T-helper 17 cell (primary cell): ENCODE measurements around the gene GRWD1. TPM values are rescaled to one million over a fixed set of nuclear protein-coding genes. Genes with fewer than 3 reads are reported as not detected.

Experiments
- ATAC-seq: fragments of 150-1000 bp; cut with Tn5 transposase; 2 replicates; pipeline ENCODE4 v1.10.0; 2021; ENCODE audit warnings: mild to moderate bottlenecking, moderate library complexity
- DNase-seq, 3 donors: peaks; one replicate each; pipeline versions ENCODE4 v3.0.0 to v3.0.0-alpha.2; 2020 to 2021
- H3K9me3 ChIP-seq: one replicate; pipeline ENCODE4 v1.7.0; 2013; ENCODE audit warnings: low read length, mild to moderate bottlenecking; ENCODE audit not compliant: control insufficient read depth, poor library complexity, severe bottlenecking
- H3K27ac Mint-ChIP-seq: one replicate; pipeline ENCODE4 v1.8.0; 2022; ENCODE audit warnings: mild to moderate bottlenecking, moderate library complexity, mixed read lengths
- H3K27me3 Mint-ChIP-seq: one replicate; pipeline ENCODE4 v1.8.0; 2022; ENCODE audit warnings: mixed read lengths
- H3K36me3 Mint-ChIP-seq: one replicate; pipeline ENCODE4 v1.8.0; 2022; ENCODE audit warnings: low read depth, mixed read lengths
- H3K4me1 Mint-ChIP-seq: one replicate; pipeline ENCODE4 v1.8.0; 2022; ENCODE audit warnings: mild to moderate bottlenecking, mixed read lengths
- H3K4me3 Mint-ChIP-seq: one replicate; pipeline ENCODE4 v1.8.0; 2022; ENCODE audit warnings: mild to moderate bottlenecking, moderate library complexity, mixed read lengths
- total RNA-seq, 4 donors: library from RNA in 2 of 4; stranded (reverse) in 2 of 4; gene quantifications; one replicate each; pipeline ENCODE4 v1.2.3 and lab custom pipeline; 2022 to 2026

GRWD1 gene
- total RNA-seq, 2 donors from 2014 or later = 32.5 TPM

DNA sequence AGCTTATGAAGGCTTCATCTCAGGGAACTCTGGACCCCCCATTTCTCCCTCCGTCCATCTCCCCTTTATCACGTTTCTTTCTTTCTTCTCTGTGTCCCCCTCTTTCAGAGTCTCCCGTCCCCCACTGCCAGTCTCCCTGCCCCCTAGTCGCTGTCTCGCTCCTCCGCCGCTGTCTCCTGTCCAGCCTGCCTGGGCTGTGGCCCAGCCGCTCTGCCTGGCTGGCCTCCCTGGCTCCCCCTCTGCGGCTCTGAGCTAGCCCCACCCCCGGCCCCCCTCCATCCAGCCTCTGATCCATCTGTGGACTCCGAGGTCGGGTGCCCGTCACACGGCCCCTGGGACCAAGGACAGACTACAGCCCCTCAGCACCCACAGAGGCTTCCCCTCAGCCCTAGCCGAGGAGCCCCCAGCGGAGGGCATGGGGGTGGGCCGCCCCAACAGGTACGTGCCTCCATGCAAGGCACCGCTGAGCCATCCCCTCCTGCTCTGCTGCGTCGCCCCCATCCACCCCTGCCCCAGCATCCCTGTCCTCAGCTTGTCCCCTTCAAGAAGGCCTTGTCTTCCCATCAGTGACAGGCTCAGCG is 8.5 kb downstream of the GRWD1 start:
- no peaks in the 10 kb centered on the region for H3K9me3 ChIP-seq
- Mint-ChIP-seq H3K27ac (peak overlapping the region; percentile 51), H3K36me3 (peaks cover 5% of the 10 kb centered on the region), H3K4me3 (no peak overlapping the region), H3K4me1 (peaks cover 5% of the 10 kb centered on the region), H3K27me3 (no peaks in the 10 kb centered on the region)
- ATAC-seq (no peak), DNase-seq (no peak)

DNA sequence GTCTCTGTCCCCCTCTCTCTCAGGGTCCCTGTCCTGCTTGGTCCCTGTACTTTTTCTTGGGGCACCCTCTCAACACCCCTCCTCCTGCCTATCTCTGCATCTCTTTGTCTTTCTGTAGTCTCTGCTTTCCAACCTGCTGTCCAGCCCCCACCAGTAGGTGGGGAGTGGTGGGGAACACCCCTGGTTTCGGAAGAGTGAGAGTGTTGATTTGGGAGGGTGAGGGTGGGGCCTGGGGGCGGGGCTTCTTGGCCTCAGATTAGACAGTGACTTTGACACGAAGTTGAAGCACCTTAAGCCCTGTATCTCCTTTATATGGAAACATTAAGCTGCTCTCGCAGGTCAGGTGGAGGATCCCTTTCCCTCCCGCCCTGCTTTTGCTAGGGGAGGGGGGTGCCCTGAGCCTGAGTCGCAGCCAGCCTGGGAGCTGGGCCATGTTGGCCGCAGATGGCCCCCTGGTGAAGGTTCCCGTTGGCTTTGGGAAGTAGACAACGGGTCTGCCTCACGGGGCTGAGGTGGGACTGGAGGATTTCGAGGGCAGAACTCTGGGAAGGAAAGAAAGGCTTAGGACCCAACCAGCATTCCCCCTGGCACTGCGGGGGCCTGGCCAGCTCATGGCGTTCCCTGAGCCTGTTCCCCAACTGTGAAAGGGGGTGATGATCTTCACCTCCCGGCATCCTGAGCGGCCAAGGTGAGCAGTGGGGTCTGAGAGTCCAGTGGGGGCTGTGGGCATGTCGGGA is 9.6 kb downstream of the GRWD1 start, which contains the start of gene KCNJ14:
TSS of gene KCNJ14 (plus strand) at position 404 of the 737 bp plus-strand sequence. CDS start 6,151 bp downstream, outside the sequence.
- ATAC-seq (no peak), DNase-seq (no peak)
- H3K27me3 Mint-ChIP-seq = no peaks in the 10 kb centered on the region
- peaks cover 5% of the 10 kb centered on the region for H3K36me3 Mint-ChIP-seq
- H3K27ac Mint-ChIP-seq = peak within 1 kb of the TSS; percentile 51
- H3K9me3 ChIP-seq = no peaks in the 10 kb centered on the region
- H3K4me3 Mint-ChIP-seq = no peak within 1 kb of the TSS
- peaks cover 5% of the 10 kb centered on the region for H3K4me1 Mint-ChIP-seq

DNA sequence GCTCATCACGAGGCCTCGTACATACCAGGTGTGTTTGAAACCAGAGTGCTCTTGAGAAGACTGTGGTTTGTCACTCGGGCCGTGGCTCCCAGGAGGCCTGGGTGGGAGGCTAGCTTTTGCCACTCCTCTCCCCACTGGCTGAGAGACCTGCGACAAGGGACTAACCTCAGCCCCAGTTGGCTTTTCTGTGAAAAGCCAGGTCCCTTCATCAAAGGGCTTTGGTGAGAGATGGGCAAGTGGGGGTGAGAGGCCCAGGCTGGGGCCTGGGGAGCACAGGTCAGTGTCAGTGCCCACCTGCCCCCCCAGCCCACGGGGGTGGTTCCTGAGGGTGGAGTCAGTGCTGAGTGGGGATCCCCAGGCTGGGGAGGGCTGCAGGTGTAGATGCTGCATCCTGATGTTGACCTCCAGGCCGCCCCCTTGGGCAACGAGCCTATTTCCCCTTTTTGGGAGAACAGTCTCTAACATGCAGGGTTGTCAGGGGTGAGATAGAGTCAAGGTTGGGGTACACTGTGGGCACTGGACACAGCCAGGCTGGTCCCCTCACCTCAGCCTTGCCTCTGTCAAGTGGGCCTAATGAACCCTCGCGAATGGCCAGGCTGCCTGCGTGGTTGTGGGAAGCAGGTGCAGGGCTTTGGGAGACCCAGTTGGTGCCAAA is 10.3 kb downstream of the GRWD1 start:
- ATAC-seq (peak; percentile 30), DNase-seq (no peak)
- Mint-ChIP-seq H3K27ac (no peak overlapping the region), H3K27me3 (no peaks in the 10 kb centered on the region), H3K36me3 (peaks cover 5% of the 10 kb centered on the region), H3K4me3 (no peak overlapping the region), H3K4me1 (peaks cover 5% of the 10 kb centered on the region)
- H3K9me3 ChIP-seq = no peaks in the 10 kb centered on the region

DNA sequence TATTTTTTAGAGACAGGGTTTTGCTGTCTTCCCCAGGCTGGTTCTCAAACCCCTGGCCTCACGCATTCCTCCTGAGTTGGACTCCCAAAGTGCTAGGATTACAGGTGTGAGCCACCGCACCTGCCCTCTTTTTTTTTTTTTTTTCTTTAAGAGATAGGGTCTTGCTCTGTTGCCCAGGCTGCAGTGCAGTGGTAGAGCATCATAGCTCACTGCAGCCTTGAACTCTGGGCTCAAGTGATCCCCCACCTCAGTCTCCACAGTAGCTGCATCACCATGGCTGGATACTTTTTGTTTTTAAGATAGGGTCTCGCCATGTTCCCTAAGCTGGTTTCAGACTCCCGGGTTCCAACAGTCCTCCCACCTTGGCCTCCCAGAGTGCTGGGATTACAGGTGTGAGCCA is 11.1 kb downstream of the GRWD1 start:
- Mint-ChIP-seq H3K36me3 (peaks cover 5% of the 10 kb centered on the region), H3K27ac (no peak overlapping the region), H3K4me3 (no peak overlapping the region), H3K27me3 (no peaks in the 10 kb centered on the region), H3K4me1 (peaks cover 5% of the 10 kb centered on the region)
- no peaks in the 10 kb centered on the region for H3K9me3 ChIP-seq
- no peak for DNase-seq
- ATAC-seq = no peak

DNA sequence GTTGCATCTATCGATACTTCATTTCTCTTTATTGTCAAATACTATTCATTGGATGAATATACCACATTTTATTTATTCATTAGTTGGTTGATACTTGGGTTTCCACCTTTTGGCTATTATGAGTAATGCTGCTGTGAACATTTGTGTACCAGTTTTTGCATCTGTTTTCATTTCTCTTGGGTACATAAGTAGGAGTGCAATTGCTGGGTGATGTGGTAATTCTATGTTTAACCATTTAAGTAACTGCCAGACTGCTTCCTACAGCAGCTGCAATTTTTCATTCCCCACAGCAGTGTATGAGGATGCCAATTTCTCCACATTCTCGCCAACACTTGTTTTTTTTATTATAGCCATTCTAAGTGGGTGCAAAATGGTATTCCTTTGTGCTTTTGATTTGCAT is 12.2 kb downstream of the GRWD1 start:
- Mint-ChIP-seq H3K27ac (no peak overlapping the region), H3K4me3 (no peak overlapping the region), H3K4me1 (peaks cover 5% of the 10 kb centered on the region), H3K36me3 (peaks cover 5% of the 10 kb centered on the region), H3K27me3 (no peaks in the 10 kb centered on the region)
- DNase-seq (no peak), ATAC-seq (no peak)
- no peaks in the 10 kb centered on the region for H3K9me3 ChIP-seq

DNA sequence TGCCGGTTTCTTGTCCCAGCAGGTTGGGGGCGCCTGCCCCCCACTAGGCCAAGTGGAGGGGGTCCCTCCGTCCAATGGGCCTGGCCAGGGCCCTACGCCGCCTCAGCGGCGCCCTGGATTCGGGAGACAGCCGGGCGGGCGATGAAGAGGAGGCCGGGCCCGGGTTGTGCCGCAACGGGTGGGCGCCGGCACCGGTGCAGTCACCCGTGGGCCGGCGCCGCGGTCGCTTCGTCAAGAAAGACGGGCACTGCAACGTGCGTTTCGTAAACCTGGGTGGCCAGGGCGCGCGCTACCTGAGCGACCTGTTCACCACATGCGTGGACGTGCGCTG is 15.8 kb downstream of the GRWD1 start:
- ATAC-seq (no peak), DNase-seq (no peak)
- H3K4me1 Mint-ChIP-seq = peaks cover 5% of the 10 kb centered on the region
- no peaks in the 10 kb centered on the region for H3K27me3 Mint-ChIP-seq
- no peak overlapping the region for H3K27ac Mint-ChIP-seq
- H3K9me3 ChIP-seq = no peaks in the 10 kb centered on the region
- H3K4me3 Mint-ChIP-seq = no peak overlapping the region
- no peaks in the 10 kb centered on the region for H3K36me3 Mint-ChIP-seq

DNA sequence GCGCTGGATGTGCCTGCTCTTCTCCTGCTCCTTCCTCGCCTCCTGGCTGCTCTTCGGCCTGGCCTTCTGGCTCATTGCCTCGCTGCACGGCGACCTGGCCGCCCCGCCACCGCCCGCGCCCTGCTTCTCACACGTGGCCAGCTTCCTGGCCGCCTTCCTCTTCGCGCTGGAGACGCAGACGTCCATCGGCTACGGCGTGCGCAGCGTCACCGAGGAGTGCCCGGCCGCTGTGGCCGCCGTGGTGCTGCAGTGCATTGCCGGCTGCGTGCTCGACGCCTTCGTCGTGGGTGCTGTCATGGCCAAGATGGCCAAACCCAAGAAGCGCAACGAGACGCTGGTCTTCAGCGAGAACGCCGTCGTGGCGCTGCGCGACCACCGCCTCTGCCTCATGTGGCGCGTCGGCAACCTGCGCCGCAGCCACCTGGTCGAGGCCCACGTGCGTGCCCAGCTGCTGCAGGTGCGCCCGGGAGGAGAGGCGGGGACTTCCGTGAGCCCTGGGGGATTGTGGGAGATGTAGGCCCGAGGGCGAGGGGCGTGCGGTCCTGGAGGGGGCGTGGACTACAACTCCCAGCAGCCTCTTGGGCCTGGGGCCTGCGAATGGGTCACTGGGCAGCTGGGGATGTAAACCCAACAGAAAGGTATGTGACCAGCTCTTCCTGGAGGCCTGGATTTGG is 16.3 kb downstream of the GRWD1 start:
- Mint-ChIP-seq H3K36me3 (no peaks in the 10 kb centered on the region), H3K27me3 (no peaks in the 10 kb centered on the region), H3K27ac (no peak overlapping the region), H3K4me1 (peaks cover 5% of the 10 kb centered on the region), H3K4me3 (no peak overlapping the region)
- DNase-seq (no peak), ATAC-seq (no peak)
- no peaks in the 10 kb centered on the region for H3K9me3 ChIP-seq

DNA sequence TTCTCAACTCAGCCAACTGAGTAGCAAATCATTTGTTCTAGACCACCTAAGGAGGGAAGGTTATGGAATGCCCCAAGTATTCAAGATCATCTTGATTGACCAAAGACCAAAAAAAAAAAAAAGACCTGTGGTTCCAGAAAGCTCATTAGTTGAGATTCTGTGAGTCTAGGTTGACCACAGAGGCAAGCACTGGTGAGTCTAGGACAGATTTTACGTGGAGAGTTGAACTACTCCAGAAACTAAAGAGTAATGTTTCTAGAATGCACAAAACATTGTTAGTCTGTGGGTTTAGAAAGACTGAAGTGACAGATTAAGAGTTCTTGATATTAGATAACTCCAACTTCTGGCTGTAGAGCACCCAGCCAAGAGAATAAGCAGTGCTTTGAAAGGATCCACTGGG is 19.4 kb downstream of the GRWD1 start:
- Mint-ChIP-seq H3K27ac (no peak overlapping the region), H3K4me1 (peaks cover 15% of the 10 kb centered on the region), H3K27me3 (no peaks in the 10 kb centered on the region), H3K4me3 (no peak overlapping the region), H3K36me3 (no peaks in the 10 kb centered on the region)
- ATAC-seq (no peak), DNase-seq (no peak)
- no peaks in the 10 kb centered on the region for H3K9me3 ChIP-seq

DNA sequence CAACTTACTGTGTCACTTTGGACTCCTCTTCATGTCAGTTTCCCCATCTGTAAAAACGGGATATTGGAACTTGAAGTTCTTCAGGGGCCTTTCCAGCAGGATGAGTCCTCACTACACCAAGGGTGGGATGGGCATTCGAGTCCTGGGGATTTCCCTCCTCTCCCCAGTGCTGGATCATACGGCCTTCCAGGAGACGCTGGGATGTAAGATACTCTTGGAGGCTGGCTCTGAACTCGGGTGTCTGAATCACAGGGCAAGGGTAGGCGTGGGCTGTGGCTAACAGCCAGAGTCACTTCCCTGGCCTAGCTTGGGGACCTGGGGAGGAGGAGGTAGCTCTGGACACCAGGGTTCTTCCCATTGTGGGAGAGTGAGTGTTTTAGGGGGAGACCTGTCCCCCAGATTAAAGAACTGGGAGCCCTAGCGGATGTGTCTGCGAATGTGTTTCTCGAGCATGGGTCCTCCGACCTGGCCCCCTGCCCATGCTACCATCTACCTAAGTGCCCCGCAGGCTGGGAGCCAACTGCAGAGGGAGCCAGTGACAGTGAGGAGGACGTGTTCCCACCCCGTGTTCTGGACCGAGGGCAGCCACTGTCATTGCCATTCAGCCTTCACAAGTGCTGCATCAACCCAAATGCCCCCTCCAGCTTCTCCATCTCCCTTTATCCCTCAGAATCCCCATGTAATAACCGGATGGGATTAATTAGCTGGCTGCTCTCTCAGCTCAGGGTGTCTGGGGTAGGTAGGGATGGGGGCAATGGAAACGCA is 21.0 kb downstream of the GRWD1 start:
- H3K9me3 ChIP-seq = no peaks in the 10 kb centered on the region
- DNase-seq = no peak
- H3K36me3 Mint-ChIP-seq = peaks cover 2% of the 10 kb centered on the region
- H3K4me1 Mint-ChIP-seq = peaks cover 19% of the 10 kb centered on the region
- H3K27ac Mint-ChIP-seq = peak overlapping the region; percentile 11
- ATAC-seq = no peak
- no peaks in the 10 kb centered on the region for H3K27me3 Mint-ChIP-seq
- H3K4me3 Mint-ChIP-seq = no peak overlapping the region

DNA sequence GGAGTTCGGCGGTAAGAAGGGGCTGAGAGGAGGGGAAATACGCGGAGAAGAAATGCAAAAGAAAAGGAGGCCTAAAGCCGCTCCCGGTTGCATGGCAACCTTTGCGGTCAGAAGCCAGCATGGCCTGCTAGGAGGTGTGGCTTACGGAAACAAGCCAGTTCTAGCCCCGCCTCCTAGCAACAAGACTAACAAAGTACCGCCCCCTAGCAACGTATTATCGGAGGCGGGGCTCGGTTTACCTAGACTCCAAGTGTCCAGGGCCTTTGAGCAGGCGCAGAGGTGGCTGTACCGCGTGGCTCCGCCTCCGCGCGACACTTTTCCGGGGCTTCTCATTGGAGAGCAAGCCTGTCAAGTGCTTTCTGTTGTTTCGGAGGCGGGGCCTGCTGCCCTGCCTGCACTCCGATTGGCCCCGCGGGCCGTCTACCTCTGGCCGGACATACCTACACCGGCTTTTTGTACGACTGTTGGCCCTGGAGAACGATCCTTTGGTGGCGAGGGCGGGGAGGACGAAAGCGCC is 23.0 kb downstream of the GRWD1 start:
- ATAC-seq (peak; percentile 90), DNase-seq (peak; percentile 97 to 100 (median 97))
- peaks cover 19% of the 10 kb centered on the region for H3K4me1 Mint-ChIP-seq
- H3K27me3 Mint-ChIP-seq = no peaks in the 10 kb centered on the region
- peaks cover 2% of the 10 kb centered on the region for H3K36me3 Mint-ChIP-seq
- peak overlapping the region; percentile 98 for H3K4me3 Mint-ChIP-seq
- H3K27ac Mint-ChIP-seq = peak overlapping the region; percentile 84
- H3K9me3 ChIP-seq = no peaks in the 10 kb centered on the region

DNA sequence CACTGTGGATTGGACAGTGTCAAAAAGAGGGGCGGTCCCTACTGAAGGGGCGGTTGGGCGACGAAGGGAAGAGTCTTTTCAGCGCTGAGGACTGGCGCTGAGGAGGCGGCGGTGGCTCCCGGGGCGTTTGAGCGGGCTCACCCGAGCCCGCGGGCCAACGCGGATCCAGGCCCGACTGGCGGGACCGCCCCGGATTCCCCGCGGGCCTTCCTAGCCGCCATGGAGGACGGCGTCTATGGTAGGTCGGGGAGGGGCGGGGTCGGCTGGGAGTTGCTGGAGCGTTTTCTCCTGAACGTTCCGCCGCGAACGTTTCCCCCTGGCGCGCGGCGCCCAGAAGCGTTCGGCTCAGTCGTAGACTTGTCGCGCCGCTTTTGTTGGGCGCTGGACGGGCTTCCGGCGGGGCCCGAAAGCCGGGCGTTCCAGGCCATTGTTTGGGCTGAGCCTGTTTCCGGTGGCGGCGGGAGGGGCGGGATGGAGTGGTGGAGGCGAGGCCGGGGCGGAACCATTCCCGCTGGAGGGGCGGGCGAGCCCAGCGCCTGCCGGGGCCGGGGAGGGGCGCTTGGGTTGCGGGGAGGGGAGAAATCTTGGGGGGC is 23.6 kb downstream of the GRWD1 start, which contains the start of gene CYTH2:
TSS of gene CYTH2 (plus strand) at position 81 of the 593 bp plus-strand sequence. CDS start at position 220, 139 bp downstream.
- no peaks in the 10 kb centered on the region for H3K9me3 ChIP-seq
- no peaks in the 10 kb centered on the region for H3K27me3 Mint-ChIP-seq
- peak within 1 kb of the TSS; percentile 98 for H3K4me3 Mint-ChIP-seq
- peaks cover 2% of the 10 kb centered on the region for H3K36me3 Mint-ChIP-seq
- H3K4me1 Mint-ChIP-seq = peaks cover 19% of the 10 kb centered on the region
- peak; percentile 0 for ATAC-seq
- peak in 2 of 3 donors; percentile 61 to 65 for DNase-seq
- H3K27ac Mint-ChIP-seq = peak within 1 kb of the TSS; percentile 84

DNA sequence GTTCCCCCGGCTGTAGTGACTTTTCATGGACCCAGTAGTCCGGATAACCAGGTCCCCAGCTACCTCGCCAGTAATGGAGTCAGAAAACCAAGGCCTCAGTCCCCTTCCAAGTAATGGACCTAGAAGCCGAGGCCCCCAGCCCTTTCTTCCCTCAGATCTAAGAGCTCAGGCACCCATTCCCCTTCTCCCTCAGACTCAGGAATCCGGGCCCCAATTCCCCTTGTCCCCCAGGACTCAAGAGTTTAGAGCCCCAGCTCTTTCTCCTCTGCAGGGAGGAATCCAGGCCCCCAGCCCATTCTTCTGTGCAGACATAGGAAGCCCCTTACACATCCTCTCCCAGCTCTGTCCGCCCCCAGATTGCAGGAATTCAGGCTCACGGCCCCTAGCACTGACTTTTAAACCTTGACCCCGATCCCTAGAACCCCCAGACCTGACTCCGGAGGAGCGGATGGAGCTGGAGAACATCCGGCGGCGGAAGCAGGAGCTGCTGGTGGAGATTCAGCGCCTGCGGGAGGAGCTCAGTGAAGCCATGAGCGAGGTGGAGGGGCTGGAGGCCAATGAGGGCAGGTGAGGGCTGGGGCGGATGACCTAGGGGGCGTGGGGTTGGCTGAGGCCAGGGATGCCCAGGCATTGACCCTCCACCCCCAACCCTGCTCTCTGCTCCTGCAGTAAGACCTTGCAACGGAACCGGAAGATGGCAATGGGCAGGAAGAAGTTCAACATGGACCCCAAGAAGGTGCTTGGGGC is 24.3 kb downstream of the GRWD1 start:
- ATAC-seq = no peak

More for the DNA sequence above, 24.3 kb downstream of the GRWD1 start:
- Mint-ChIP-seq H3K27me3 (no peaks in the 10 kb centered on the region), H3K27ac (no peak overlapping the region), H3K36me3 (peaks cover 2% of the 10 kb centered on the region), H3K4me1 (peaks cover 21% of the 10 kb centered on the region), H3K4me3 (peak overlapping the region; percentile 98)
- no peaks in the 10 kb centered on the region for H3K9me3 ChIP-seq
- no peak for DNase-seq
